K562 (cell line): ENCODE measurements around the gene XRRA1. TPM values are rescaled to one million over a fixed set of nuclear protein-coding genes. Genes with fewer than 3 reads are reported as not detected.
A peak's percentile ranks its signal among the peaks of the same experiment; 100 is the strongest.

Experiments
- ATAC-seq: fragments of 200-7000 bp; cut with Tn5 transposase; 3 replicates; pipeline ENCODE4 v1.9.1; 2020; ENCODE audit warnings: moderate library complexity
- BruUV-seq: library from RNA; stranded (reverse); fragments of 400-500 nt; replicated peaks from 2 replicates; lab custom pipeline; 2021; lab: Mats Ljungman, UMichigan
- CTCF ChIA-PET: fragments of 300-600 bp; formaldehyde crosslinking; extraction: SDS; loops from one replicate; lab custom pipeline; 2021; ENCODE audit warnings: low intra/inter-chr PET ratio; lab: Yijun Ruan, JAX
- POLR2A ChIA-PET: fragments of 300-600, 350-650 bp; sonication (Branson Sonifier 250); formaldehyde crosslinking; extraction: SDS; loops from one replicate; lab custom pipeline; 2021; ENCODE audit warnings: antibody characterized with exemption, inconsistent platforms; lab: Yijun Ruan, JAX
- DNase-seq, 4 experiments: peaks; one replicate each; pipeline versions ENCODE4 v3.0.0 to v3.0.0-alpha.2; 2011 to 2018; ENCODE audit warnings: low spot score in 3 of 4, mixed read lengths in 3 of 4; ENCODE audit errors: extremely low read depth in 1 of 4
- FAIRE-seq: peaks from 2 replicates; lab custom pipeline; 2011; peaks lifted over from hg19 to GRCh38; lab: Jason Lieb, UNC
- H2AFZ ChIP-seq: 2 replicates; pipeline ENCODE4 v1.6.0; 2011; ENCODE audit warnings: low read depth, low read length, control low read depth, inconsistent platforms
- H3K27ac ChIP-seq: fragments of 200-600 bp; 3 replicates; pipeline ENCODE4 v1.8.0; 2011; ENCODE audit warnings: low read depth, mild to moderate bottlenecking, control low read depth, inconsistent platforms, low read length, moderate library complexity, mixed read lengths; ENCODE audit errors: extremely low read depth
- H3K27me3 ChIP-seq, 2 experiments: fragments of 300-600 bp in 1 of 2; 2 replicates in 1 of 2; 3 replicates in 1 of 2; pipeline versions ENCODE4 v1.6.0 to v1.8.0; 2011; ENCODE audit warnings: inconsistent platforms in 2 of 2, low read length in 2 of 2, mild to moderate bottlenecking in 1 of 2, mixed read lengths in 1 of 2, moderate library complexity in 1 of 2; ENCODE audit not compliant: control insufficient read depth in 2 of 2, insufficient read depth in 2 of 2
- H3K36me3 ChIP-seq: fragments of 300-600 bp; 3 replicates; pipeline ENCODE4 v1.8.0; 2011; ENCODE audit warnings: mild to moderate bottlenecking, low read length, inconsistent platforms; ENCODE audit not compliant: control insufficient read depth, insufficient read depth
- H3K4me1 ChIP-seq, 2 experiments: fragments of 200-600 bp in 1 of 2; replicated peaks in 1 of 2; 2 replicates in 1 of 2; 3 replicates in 1 of 2; pipeline versions ENCODE4 v1.5.1 to v1.8.0; 2011; ENCODE audit warnings: inconsistent platforms in 2 of 2, low read length in 2 of 2, mild to moderate bottlenecking in 1 of 2, mixed read lengths in 1 of 2, moderate library complexity in 1 of 2; ENCODE audit not compliant: control insufficient read depth in 2 of 2, insufficient read depth in 2 of 2
- H3K4me2 ChIP-seq: 2 replicates; pipeline ENCODE4 v1.6.1; 2011; ENCODE audit warnings: low read length, control low read depth, inconsistent platforms, mixed read lengths; ENCODE audit not compliant: insufficient read depth
- H3K4me3 ChIP-seq: fragments of 200-600 bp; sonication (generic), shearing (Covaris generic); 2 replicates; pipeline ENCODE4 v1.5.1; 2016; ENCODE audit warnings: control low read depth, inconsistent platforms
- H3K79me2 ChIP-seq: fragments of 200-600 bp; 3 replicates; pipeline ENCODE4 v1.8.0; 2011; ENCODE audit warnings: low read length, inconsistent platforms; ENCODE audit not compliant: control insufficient read depth, insufficient read depth
- H3K9ac ChIP-seq, 2 experiments: 2 replicates each; pipeline versions ENCODE4 v1.6.0 to v1.6.1; 2011; ENCODE audit warnings: low read depth in 2 of 2, low read length in 2 of 2, control low read depth in 1 of 2, inconsistent platforms in 1 of 2, mild to moderate bottlenecking in 1 of 2, mixed read lengths in 1 of 2; ENCODE audit not compliant: insufficient read depth in 1 of 2
- H3K9me1 ChIP-seq: one replicate; pipeline ENCODE4 v1.6.0; 2011; ENCODE audit warnings: inconsistent platforms, mild to moderate bottlenecking, low read length, moderate library complexity; ENCODE audit not compliant: control insufficient read depth, insufficient read depth
- H3K9me3 ChIP-seq: replicated peaks from 2 replicates; pipeline ENCODE4 v1.5.1; 2011; ENCODE audit warnings: low read depth, low read length, inconsistent platforms; ENCODE audit not compliant: control insufficient read depth, insufficient read depth
- H4K20me1 ChIP-seq: replicated peaks from 2 replicates; pipeline ENCODE4 v1.6.1; 2011; ENCODE audit warnings: low read length, inconsistent platforms, mixed read lengths; ENCODE audit not compliant: control insufficient read depth, insufficient read depth
- ARNT ChIP-seq, 2 experiments: fragments of 450-650 bp; IDR thresholded peaks; 2 replicates each; pipeline ENCODE4 v1.6.1; 2016; ENCODE audit warnings: mild to moderate bottlenecking in 1 of 2
- ASH1L ChIP-seq: fragments of 450-650 bp; IDR thresholded peaks from 2 replicates; pipeline ENCODE4 v1.6.1; 2018; ENCODE audit warnings: borderline replicate concordance, mild to moderate bottlenecking, low read depth; ENCODE audit not compliant: partially characterized antibody
- CEBPG ChIP-seq, 3 experiments: fragments of 200-800 bp in 1 of 3; sonication (Bioruptor generic) in 1 of 3; sonication (generic) in 1 of 3; formaldehyde crosslinking in 1 of 3; IDR thresholded peaks in 2 of 3; conservative IDR thresholded peaks in 1 of 3; 2 replicates each; pipeline versions ENCODE4 v1.6.1 to v1.8.0; 2016 to 2022; ENCODE audit warnings: missing compliant biosample characterization in 2 of 3, missing genetic modification characterization in 2 of 3, mild to moderate bottlenecking in 1 of 3, missing genetic modification reagents in 1 of 3
- DNMT1 ChIP-seq: fragments of 450-650 bp; IDR thresholded peaks from 2 replicates; pipeline ENCODE4 v1.6.1; 2016; ENCODE audit warnings: antibody characterized with exemption, mild to moderate bottlenecking
- LCOR ChIP-seq: sonication (generic); formaldehyde crosslinking; IDR thresholded peaks from 2 replicates; pipeline ENCODE4 v1.8.0; 2022; ENCODE audit warnings: mild to moderate bottlenecking, missing genetic modification reagents
- NONO ChIP-seq, 2 experiments: fragments of 200-400 bp in 1 of 2; fragments of 450-650 bp in 1 of 2; formaldehyde crosslinking in 1 of 2; IDR thresholded peaks; 2 replicates each; pipeline ENCODE4 v1.6.1; 2017; ENCODE audit warnings: low read depth in 2 of 2, mild to moderate bottlenecking in 2 of 2, moderate library complexity in 2 of 2, low read length in 1 of 2
- PYGO2 ChIP-seq: fragments of 450-650 bp; IDR thresholded peaks from 2 replicates; pipeline ENCODE4 v1.6.1; 2016; ENCODE audit warnings: mild to moderate bottlenecking, missing genetic modification characterization, moderate library complexity, missing compliant biosample characterization
- SNAPC5 ChIP-seq: fragments of 250-450 bp; sonication (Bioruptor Pico); IDR thresholded peaks from 2 replicates; pipeline ENCODE4 v1.8.0; 2021; ENCODE audit warnings: moderate library complexity, mild to moderate bottlenecking, inconsistent platforms
- SP2 ChIP-seq: IDR thresholded peaks from 2 replicates; pipeline ENCODE4 v1.6.1; 2011; ENCODE audit warnings: mild to moderate bottlenecking, low read depth, low read length, moderate library complexity; ENCODE audit not compliant: poor library complexity, severe bottlenecking; ENCODE audit errors: extremely low read depth
- TAF1 ChIP-seq: IDR thresholded peaks from 2 replicates; pipeline ENCODE4 v1.6.1; 2011; ENCODE audit warnings: mild to moderate bottlenecking, low read length, moderate library complexity; ENCODE audit not compliant: insufficient read depth, control insufficient read depth, severe bottlenecking; ENCODE audit errors: extremely low read depth
- ZEB2 ChIP-seq: fragments of 450-650 bp; IDR thresholded peaks from 2 replicates; pipeline ENCODE4 v1.6.1; 2016
- ZFP36 ChIP-seq: fragments of 150-350 bp; IDR thresholded peaks from 2 replicates; pipeline ENCODE4 v1.6.1; 2018; ENCODE audit warnings: low read length, low read depth; ENCODE audit not compliant: partially characterized antibody
- ZFX ChIP-seq: sonication (generic); formaldehyde crosslinking; IDR thresholded peaks from 2 replicates; pipeline ENCODE4 v1.8.0; 2022; ENCODE audit warnings: mild to moderate bottlenecking, missing genetic modification reagents, moderate library complexity
- ZNF384 ChIP-seq: IDR thresholded peaks from 2 replicates; pipeline ENCODE4 v1.6.1; 2012; ENCODE audit warnings: low read depth, low read length, improper control_type of control experiment
- ZNF512 ChIP-seq: IDR thresholded peaks from 2 replicates; pipeline ENCODE4 v1.6.1; 2016; ENCODE audit warnings: missing genetic modification characterization, missing compliant biosample characterization
- in situ Hi-C: fragments of 300-500 bp; cut with MboI; formaldehyde crosslinking; loops from 4 replicates; pipeline ENCODE4 v1.15.0; 2018; ENCODE audit warnings: inconsistent platforms, mixed read lengths
- intact Hi-C: fragments of 100-400 bp; cut with micrococcal nuclease; formaldehyde crosslinking; loops from 2 replicates; pipeline ENCODE4 v1.14.2; 2022
- polyA plus RNA-seq, 8 experiments: library from polyadenylated mRNA; depleted of rRNA in 4 of 8; stranded (reverse) in 5 of 8; unstranded in 3 of 8; fragments of >200 nt; fragmentation: Nextera tagmentation in 2 of 8; fragmentation: Illumina TruSeq in 1 of 8; extraction: Ambion mirVana in 2 of 8; extraction: Trizol in 1 of 8; gene quantifications; 2 replicates each; pipeline versions ENCODE4 v1.2.1 to v1.2.3, GENCODE V29; 2011 to 2014; ENCODE audit warnings: inconsistent platforms in 1 of 8, missing spikeins in 1 of 8
- total RNA-seq, 7 experiments: library from RNA; depleted of rRNA in 6 of 7; stranded (reverse); fragments of >200 nt in 6 of 7; fragmentation: Illumina TruSeq in 2 of 7; extraction: Trizol in 2 of 7; gene quantifications; 2 replicates each; pipeline versions ENCODE4 v1.2.1 to v1.2.3, GENCODE V29; 2011 to 2021; ENCODE audit warnings: low replicate concordance in 1 of 7
- TF ChIP-seq, protein P1 (sequence below): sonication (generic); formaldehyde crosslinking; IDR thresholded peaks from 2 replicates; pipeline ENCODE4 v1.8.1; 2023; ENCODE audit warnings: mild to moderate bottlenecking, missing genetic modification reagents, moderate library complexity

Gene XRRA1
- total and polyA plus RNA-seq, 9 of the 15 experiments (the other 6 are each of a cell fraction or from before 2014, with no cell fraction given), result 5.0 to 22.5 (median 16.0) TPM

DNA sequence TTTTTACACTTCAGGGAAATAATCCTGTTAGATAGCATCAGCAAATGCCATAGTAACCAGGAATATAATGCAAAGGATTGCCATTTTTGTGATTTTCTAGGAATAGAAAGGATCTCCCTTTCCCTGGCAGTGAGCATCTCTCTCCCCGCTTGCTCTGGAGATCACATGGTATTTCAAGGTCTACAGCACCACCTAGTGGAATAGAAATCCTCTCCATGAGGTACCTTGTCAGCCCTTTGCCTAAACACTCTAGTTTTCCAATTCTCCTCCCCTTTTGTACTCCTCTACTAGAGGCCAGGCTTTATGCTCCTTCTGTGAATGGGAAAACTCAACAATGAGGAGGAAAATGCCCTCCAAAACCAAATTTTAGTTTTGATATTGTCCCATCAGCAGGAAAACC, 78.4 kb downstream of the XRRA1 start (continued):
- TF ChIP-seq ASH1L (no peak), SNAPC5 (CRISPR knock-in tag) (no peak), PYGO2 (tag) (no peak)

- no peak for FAIRE-seq
- intact Hi-C loops, result no loop called here
- CTCF ChIA-PET, result no interaction called here
- TF ChIP-seq, protein P1, sequence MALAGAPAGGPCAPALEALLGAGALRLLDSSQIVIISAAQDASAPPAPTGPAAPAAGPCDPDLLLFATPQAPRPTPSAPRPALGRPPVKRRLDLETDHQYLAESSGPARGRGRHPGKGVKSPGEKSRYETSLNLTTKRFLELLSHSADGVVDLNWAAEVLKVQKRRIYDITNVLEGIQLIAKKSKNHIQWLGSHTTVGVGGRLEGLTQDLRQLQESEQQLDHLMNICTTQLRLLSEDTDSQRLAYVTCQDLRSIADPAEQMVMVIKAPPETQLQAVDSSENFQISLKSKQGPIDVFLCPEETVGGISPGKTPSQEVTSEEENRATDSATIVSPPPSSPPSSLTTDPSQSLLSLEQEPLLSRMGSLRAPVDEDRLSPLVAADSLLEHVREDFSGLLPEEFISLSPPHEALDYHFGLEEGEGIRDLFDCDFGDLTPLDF (CRISPR knock-in tag), result no peak
- TF ChIP-seq ZNF384, result peak; percentile 21; the same call in 1 of the 2 replicates
- peak; percentile 71; the same call in 1 of the 2 replicates for TF ChIP-seq ZEB2
- TF ChIP-seq CEBPG (CRISPR knock-in tag; IDR thresholded peaks at IDR 0.05), result no peak
- TF ChIP-seq CEBPG (tag; conservative IDR thresholded peaks at IDR 0.05 in 1 of 2, IDR thresholded peaks at IDR 0.05 in 1 of 2), result no peak
- TF ChIP-seq SP2, result no peak
- no peak for TF ChIP-seq ZFP36
- TF ChIP-seq ZNF512 (tag), result peak; percentile 54; the same call in 1 of the 2 replicates
- TF ChIP-seq DNMT1, result no peak
- TF ChIP-seq LCOR, result no peak
- no peak for TF ChIP-seq ZFX (CRISPR knock-in tag)
- TF ChIP-seq ARNT (IDR thresholded peaks at IDR 0.05), result peak in 1 of 2 experiments; percentile 69; a peak in 1 of 4 replicates
- TF ChIP-seq NONO (IDR thresholded peaks at IDR 0.05; ENCODE audit: low read depth in 2 of 2, low read length in 1 of 2), result no peak
- no peak for TF ChIP-seq TAF1
These were observed 82.3 kb downstream of the XRRA1 start for GRCh38 chr11:74866557-74866956.

More at GRCh38 chr11:74866557-74866956, 82.3 kb downstream of the XRRA1 start:
- DNase-seq (no peak), ATAC-seq (no peak)
- H3K4me2 ChIP-seq, result no peak overlapping the region
- H3K4me3 ChIP-seq, result no peak overlapping the region
- no peaks in the 10 kb centered on the region for H3K9me1 ChIP-seq
- H3K4me1 ChIP-seq, result no peaks in the 10 kb centered on the region
- no TSS peak for BruUV-seq
- H3K27ac ChIP-seq, result no peak overlapping the region
- no peaks in the 10 kb centered on the region for H4K20me1 ChIP-seq
- H3K79me2 ChIP-seq, result no peaks in the 10 kb centered on the region
- peaks cover 19% of the 10 kb centered on the region; the same call in 2 of the 3 replicates for H3K36me3 ChIP-seq
- in situ Hi-C loops, result no loop called here
- H3K27me3 ChIP-seq, result no peaks in the 10 kb centered on the region
- H3K9ac ChIP-seq, result no peak overlapping the region
- POLR2A ChIA-PET, result no interaction called here
- H2AFZ ChIP-seq, result no peak overlapping the region
- peaks cover 29% of the 10 kb centered on the region for H3K9me3 ChIP-seq
